Fibroblast of skin of right quadriceps (primary cell): Measurements from ENCODE around the gene SMIM5.

Experiments used
- DNase-seq: peaks from one replicate; pipeline ENCODE4 v3.0.0-alpha.2; 2013

Gene SMIM5

DNA sequence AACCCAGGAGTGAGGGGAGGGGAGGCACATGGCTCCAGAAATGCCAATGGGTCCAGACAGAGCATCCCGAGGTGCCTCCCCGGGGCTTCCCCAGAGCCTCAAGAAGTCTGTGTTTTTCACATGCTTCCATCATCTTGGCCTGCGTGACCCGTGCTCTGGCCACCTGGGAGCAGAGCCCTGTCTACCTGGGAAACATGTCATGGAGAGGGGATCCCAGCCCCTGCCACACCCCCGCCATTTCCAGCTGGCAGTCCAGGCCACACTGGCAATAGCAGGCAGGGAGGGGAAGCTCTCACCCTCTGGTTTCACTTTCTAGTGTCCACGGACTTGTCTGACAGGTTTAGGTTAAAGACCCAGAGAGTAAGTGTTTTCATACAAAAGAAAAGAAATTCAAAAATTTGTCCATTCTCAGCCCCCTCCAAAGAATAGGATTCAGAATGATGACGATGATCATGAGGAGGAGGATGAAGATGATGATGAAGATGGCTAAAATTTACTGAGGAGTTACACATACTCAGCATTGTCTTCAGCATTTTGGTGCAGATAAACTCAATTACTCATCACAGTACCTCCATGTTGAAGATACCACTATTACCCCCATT, 9.0 kb downstream of the SMIM5 start:
- DNase-seq: no peak

DNA sequence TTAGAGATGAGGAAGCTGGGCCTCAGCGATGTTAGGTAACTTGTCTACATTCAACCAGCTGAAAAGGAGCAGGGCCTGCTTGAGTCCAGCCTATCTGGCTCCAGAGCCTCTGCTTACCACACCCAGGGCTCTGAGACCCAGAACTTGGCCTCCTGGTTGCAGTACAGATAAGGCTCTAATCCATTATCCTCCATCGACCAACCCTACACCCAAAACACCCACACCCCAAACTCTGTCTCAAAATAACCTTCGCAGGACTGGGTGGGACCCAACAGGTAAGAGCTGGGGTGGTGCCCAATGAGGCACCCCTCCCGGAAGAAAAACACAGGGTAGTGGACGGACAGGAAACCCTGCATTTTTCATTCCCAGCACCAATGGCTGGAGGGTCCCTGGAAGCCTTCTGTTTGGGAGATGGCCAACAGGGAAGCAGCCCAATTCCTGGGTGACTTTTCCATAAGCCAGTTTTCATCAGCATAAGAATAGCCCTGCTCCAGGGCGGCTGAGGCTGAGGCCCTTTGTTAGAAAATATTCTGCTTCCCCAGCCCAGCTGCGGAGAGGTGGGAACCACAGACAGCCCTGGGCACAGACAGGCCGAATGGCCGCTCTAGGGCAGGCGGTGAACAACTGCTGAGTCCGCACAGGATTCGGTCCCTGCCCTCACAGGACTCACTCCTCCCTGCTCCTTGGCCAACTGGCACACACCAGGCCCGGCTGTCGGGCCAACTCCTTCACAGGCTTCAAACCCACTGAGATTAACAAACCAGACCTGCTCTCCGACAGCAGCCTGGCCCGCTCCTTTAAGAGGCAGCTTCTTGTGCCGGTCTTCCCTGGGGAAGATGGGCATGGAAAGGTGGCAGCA, 9.8 kb downstream of the SMIM5 start:
- DNase-seq: no peak

DNA sequence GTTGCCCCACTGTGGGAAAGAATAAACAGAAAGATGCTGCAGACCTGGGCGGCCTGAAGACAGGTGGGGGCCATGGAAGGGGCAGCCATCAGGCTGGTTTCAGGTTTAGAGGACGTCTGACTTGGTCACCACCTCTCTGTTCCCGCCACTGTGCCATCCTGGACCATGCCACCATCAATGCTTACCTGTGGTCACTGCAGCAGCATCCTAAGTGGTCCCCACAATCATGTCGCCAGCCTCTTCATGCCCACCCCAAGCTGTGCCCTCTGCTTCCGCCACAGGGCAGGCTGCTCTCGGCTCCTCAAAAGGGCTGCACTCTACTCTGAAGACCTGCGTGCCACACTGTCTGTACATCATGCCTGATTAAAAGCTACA, 10.4 kb downstream of the SMIM5 start:
- no peak for DNase-seq

DNA sequence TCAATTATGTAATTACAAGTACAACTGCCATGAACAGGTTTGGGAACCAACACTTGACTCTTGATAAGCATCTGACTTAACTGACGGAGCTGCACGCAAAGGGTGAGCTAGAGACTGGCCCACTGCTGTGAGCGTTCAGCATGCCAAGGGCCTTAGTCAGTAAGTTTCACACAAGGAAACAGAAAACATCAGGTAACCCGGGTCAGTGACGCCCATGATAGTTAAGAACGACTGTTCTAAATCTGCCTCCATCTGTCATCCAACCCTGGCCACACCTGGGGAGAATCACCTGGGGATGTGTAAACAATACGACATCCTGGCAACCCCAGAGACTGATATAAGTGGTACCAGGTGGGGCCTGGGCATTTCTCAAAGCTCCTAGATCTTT, 12.3 kb downstream of the SMIM5 start:
- DNase-seq: no peak

DNA sequence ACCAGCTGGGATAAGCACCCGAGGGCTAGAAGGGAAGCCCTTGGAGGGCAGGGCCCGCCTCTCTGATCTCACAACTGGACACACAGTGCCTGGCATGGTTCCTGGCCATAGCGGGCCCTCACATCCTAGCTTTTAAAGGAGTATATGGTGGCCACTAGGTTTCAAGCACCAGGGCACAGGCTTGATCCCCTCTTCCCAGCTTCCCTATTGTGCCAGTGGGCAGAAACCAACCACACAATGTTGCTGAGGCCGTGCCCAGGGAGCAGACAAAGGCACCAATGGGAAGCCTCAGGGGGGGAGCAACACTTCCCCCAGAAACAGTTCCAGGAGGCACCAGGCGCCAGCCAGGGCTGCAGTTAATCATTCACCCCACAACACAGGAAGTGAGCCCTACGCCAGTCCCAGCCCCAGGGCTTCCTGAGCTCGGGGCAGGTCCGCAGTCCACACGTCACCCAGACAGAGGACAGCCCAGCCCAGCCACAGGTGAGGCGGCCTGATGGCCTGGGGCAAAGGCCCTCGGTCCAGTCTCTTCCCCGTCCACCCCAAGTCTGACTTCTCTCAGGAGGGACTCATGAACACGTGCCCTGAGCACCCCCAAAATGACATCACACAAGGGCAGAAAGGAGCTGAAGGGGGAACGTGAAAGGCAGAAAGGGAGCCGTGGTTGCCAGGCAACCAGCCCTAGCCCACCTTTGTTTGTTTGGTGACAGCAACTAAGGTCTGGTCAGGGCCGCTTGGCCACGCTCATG, 12.8 kb downstream of the SMIM5 start:
- no peak for DNase-seq

DNA sequence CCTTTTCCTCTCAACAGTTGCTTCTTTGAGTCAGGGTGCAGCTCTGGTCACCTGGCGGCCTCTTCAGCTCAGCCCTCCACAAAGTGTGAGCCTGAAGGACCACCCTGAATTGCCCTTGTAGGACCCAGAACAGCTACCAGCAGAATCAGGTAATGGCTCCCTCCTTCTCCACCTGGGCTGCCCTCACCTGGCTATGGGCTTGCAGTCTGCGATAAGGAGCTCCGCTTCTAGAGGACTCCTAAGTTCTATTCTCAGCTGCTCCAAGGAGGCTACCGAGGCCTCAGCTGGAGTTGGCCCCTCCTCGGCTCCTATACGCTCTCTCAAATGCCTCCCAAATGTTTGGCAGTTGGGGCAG, 13.4 kb downstream of the SMIM5 start:
- DNase-seq: no peak

DNA sequence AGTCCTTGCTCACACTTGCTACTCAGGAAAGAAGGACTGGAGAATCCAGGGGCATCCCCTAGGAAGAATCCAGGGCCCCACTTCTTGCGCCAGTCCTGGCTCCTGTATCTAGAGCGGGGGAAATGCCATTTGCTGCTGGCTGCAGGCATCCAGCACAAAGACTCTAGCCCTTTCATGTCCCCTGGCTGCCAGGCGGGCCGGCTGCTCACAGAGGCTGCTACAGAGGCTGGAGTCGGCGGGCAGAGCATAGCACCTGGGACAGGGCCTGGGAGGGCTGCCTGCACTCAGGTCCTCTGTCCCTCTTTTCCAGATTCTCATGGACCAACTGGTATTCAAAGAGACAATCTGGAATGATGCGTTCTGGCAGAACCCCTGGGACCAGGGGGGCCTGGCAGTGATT, 13.8 kb downstream of the SMIM5 start:
- DNase-seq: no peak

DNA sequence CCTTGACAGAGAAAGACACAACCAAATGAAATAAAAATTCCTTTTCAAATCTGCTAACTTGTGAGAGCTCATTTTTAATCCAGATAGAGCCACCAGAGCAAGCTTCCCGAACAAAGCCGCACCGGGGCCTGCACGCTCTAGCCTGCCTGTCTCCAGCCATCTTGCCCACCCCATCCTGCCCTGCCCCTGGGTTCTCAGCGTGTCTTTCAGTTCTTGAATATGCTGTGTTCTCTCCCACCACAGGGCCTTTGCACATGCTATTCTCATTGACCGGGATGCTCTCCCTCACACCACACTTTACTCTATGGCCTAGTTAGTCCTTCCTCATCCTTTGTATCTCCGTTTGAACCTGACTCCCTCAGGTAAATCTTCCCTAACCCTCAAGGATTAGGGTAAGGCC, 14.7 kb downstream of the SMIM5 start:
- no peak for DNase-seq

DNA sequence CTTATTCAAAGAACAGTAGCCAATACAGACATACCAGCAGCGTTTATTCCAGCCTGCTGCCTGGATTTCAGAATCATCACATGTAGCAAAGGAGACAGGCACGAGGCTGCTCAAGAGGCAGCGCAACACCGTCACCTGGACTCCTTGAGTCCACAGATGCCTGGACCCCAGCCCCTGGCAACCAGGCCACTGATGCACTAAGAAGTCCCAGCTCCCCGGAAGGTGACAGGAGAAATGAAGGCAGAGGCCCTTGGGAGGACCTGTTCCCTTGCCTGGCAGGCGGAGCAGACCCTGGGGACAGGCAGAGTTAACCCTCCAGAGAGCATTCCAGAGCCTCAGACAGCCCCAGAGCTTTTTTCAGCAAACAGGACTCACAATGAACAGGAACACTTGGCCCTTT, 16.5 kb downstream of the SMIM5 start:
- DNase-seq: no peak

DNA sequence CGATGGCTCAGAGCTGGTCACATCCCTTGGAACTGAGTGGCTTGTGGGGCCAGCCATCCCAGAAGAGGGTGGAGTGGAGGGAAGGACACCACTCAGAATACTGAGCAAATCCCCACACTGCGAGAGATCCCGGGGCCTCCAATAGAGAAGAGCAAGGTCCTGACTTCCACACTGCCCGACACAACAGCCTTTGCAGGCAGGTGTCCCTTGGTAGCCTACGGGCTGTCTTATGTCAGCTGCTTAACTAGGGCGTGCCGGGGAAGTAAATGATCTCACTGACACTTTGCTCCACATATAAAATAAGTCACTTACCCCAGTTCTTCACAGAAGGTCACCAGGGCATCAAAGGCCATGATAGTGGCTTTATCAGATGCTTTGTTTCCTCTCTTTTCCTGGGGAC, 17.6 kb downstream of the SMIM5 start:
- no peak for DNase-seq

DNA sequence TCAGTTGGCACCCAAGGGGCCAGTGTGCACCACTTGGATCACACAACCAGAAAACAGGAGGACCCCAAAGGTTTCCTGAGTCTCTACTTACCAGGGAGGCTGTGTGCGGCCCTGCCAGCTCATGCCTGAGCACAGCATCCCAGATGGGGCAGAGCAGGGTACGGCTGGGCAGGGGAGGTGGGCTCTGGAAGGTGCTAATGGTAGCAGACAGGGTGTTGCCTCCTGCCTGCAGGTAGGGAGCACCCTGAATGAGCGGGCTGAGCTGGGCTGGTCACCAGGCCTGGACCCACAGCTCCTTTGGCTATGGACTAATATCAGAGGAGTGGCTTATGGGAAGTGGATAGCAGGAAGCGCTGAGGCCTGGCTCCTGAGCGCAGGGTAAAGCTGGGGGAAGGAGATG, 19.1 kb downstream of the SMIM5 start:
- no peak for DNase-seq

DNA sequence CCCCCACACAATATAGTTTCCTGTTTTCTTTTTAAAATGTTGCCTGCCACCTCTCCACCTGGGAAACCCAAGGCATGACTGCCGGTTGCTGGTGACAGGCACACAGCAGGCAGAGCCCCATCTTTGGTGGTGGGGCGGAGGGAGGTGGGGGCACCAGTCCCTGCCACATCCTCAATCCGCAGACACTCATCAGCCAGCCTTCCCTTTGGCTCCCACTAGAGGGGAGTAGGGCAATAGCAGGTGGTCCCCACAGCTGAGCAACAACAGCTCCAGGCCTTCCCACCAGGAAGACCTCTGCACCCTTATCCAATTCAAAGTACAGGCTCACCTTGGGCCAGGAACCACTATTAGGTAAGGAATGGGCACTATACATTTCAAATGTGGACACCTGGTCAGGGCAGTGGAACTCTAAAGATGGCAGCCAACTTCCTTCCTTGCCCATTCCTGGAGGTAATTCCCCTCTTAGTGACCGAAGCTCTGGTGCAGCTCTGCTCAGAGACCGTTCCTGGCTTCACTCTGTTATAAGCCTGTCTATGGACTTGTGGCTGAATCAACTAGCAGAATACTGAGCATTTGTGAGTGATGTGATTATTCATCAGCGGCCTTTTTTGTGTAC, 19.8 kb downstream of the SMIM5 start:
- DNase-seq: peak; percentile 35

DNA sequence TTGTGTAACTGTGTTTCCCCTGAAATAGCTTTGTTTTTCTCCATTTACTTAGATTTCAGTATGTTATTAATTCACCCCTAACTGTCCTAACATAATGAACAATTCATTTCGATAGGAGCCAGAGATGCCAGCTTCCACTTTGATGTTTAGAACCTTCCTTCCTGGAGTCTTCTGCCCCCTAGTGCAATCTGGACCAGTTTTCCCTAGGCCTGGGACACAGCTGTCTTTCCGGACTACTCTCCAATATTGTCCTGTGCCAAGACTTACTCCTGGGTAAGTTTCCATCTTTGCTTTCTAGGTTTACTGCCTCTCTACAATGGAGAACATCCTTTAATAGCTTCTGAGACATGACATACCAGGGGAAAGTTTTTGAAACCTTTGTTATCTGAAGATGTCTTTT, 20.9 kb downstream of the SMIM5 start:
- DNase-seq: no peak

DNA sequence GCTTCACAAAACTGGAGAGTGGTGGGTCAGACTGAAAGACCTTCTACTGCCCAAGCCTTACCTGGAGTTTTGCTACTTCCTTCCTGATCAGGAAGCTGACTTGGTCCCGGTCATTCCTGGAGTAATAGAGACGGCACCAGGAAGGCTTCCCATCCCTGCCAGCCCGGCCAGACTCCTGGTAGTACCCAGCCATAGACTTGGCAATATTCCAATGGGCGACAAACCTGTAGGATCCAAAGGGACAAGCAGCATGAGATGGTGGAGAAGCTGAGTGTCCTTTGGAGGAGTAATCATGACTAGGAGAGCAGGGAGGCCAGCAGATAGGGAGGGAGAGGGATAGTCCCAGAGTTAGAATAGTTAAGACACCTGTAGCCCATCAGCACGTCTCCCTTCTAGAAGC, 25.0 kb downstream of the SMIM5 start:
- DNase-seq: no peak

DNA sequence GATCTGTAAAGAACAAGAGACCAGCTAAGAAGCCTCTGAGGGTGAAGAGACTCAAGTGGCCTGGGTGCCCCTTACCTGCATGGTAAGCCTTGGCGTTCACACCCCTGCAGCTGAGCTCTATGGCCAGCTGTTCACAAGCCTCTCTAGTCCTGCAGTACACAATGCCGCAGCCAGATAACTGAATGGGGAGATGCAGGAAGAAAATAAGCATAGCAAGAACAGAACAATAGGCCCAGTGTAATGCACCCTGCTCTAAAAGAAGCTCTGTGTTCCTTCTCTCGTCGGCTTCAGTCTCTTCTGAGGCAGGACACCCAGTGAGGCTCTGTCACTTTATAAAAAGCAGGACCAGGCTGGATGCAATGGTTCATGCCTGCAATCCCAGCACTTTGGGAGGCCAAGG, 28.3 kb downstream of the SMIM5 start:
- DNase-seq: no peak

DNA sequence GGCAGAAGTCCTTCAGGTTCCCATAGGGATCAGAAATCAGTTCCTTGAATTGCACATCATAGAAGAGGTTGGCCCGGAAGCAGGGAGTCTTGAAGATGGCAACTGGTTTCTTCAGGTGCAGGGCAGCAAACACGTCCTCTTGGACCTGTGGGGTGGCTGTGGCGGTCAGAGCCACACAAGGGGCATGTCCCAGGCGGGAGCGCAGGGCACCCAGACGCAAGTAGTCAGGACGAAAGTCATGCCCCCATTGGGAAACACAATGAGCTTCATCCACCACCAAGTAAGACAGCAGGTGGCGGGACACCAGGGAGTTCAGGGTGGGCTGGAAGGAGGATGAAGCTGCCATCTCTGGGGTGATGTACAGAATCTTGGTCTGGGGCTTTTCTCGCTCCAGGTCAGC, 29.3 kb downstream of the SMIM5 start:
- no peak for DNase-seq

DNA sequence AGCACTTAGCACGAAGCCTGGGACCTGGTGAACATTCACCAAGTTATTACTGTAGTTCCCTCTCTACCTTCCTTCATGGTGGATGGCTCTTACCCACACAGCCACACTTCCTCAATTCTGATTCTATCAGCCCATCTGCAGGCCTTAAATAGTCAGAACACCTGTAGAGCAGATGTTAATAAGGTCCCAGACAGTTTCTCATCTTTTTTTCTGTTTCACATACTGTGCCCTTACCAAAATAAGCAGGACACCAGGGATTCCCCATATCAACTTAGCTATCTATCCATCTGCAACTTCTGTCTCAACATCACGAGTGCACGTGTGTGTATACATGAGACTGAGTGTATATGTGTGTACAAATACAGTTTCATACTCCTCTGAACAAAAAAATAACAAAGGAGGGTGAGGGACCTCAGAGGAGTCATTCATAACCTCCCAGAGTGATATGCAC, 30.9 kb downstream of the SMIM5 start:
- DNase-seq: no peak

DNA sequence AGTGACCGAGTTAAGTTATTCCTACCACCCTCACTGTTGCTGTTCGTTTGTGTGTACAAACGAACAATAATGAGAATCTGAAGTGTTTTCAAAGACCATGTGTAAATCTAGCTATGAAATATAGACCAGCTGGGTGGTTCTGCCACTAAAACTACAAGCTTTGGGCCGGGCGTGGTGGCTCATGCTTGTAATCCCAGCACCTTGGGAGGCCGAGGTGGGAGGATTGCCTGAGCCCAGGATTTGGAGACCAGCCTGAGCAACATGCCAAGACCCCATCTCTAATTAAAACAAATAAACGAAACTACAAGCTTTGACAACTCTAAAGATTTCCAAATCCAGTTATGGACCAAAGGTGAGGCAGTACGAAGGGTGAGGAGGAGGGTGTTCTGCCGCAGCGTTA, 32.7 kb downstream of the SMIM5 start:
- no peak for DNase-seq

DNA sequence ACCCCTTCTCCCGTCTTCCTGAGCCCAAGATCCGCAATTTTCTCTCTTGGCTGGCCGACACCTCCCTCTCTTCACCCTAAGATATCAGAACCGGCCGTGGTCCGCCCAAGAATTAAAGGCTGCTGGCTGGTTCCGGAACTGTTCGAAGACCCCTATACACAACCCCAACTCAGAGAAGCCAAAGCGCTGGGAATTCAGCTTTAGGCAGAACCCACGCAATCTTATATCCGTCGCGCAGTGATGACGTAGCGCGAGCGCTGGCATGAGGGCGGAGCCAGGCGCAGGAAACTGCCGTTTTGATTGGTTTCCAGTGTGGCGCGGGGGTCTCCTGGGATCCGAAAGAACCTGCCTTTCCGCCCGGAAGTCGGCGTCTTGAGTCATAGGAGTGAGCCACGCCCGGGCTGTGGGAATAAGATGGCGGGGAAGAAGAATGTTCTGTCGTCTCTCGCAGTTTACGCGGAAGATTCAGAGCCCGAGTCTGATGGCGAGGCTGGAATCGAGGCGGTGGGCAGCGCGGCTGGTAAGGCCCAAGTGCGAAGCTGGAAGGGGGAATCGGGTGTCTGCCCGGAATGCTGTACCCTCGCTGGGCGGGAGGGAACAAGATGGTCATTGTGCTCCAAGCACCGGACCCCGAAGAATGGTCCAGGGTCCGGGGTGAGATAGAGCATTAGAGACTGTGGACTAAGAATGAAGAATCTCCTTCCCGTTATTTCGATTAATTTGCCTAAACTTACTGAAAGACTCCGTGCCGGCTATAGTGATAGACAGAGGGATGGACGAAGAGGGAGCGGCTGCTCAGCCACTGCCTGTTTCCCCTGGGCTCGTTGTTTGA, 33.9 kb downstream of the SMIM5 start, which contains the start of the genes RECQL5 and SAP30BP:
RECQL5 (minus strand) TSS at position 196 of the 832 bp plus-strand sequence. CDS start 597 bp downstream, outside the sequence.
SAP30BP (plus strand) TSS at position 380 of the 832 bp plus-strand sequence; CDS start at position 415, 35 bp downstream.
- peak; percentile 98 for DNase-seq

DNA sequence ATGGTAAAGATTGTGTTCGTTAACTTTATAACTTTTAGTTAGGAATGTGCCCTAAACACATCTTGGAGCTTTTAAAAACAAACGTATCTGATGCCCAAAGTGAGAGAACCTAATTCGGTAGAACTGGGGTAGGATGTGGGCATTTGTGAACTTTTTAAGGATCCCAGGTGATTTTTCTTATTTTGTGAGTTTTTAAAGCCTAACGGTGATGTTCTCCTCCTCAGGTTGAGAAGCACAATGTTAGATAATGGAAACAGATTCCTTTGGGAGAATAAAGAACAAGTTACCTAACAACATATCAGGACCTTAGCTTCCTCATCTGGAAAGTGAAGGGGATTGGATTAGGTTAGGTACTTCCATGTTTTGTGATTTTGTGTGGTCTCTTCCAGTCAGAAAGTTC, 34.6 kb downstream of the SMIM5 start:
- no peak for DNase-seq

DNA sequence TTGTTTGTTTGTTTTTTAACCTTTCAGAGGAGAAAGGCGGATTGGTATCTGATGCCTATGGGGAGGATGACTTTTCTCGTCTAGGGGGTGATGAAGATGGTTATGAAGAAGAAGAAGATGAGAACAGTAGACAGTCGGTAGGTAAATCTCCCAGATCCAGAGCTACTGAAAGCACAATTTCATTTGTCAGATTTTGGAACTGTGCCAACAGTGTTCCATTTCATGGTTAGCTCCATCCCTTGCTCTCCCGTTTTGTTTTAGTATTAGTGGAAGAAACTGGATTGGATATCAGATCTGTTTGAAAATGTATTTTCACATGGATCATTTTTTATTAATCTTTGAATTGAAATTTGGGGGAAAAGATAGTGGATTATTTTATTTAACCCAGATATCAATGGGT, 35.3 kb downstream of the SMIM5 start:
- no peak for DNase-seq

DNA sequence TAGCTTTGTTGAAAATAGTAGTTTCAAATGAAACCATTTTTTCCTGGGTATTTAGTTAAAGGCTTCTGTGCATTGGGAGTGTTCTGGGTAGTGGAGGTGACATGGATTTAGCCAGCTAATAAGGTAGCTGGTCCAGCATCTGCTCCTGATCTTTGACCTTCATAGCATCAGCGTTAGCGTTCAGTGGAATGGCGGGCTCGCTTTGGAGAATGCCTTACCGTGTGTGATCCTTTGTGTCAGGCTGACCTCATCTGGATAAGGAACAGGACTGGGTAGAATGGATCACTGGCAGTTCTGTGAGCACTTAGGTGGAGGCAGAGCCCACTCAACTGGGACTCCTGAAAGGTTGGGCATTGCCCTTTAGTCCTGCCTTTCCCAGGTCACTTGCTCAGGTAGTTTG, 37.6 kb downstream of the SMIM5 start:
- no peak for DNase-seq

DNA sequence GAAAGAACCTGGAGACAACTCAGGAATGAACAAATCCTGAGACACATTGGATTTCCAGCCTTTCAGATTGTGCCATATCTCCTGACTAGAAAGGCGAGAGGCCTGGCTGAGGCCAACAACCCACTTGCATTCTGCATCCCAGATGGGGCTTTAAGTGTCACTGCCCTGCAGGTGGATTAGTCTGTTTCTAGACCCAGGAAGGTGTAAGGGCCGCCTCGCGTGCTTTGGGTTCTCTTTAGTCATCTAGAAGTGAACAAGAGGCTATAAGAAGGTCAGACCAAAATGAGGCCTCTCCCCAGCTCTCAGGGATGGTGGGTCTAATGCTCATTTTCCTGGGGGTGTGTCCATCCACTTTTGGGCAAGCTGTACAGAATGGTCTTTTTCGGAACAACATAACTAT, 38.8 kb downstream of the SMIM5 start:
- no peak for DNase-seq
